IMR-90 (cell line): ENCODE measurements around the gene ADAMTS12. TPM values are rescaled to one million over a fixed set of nuclear protein-coding genes. Genes with fewer than 3 reads are reported as not detected.

ENCODE experiments used
- ATAC-seq: fragments of 200-7000 bp; cut with Tn5 transposase; 2 replicates; pipeline ENCODE4 v1.9.1; 2020; ENCODE audit warnings: low read depth, mild to moderate bottlenecking, moderate library complexity
- BruUV-seq: library from RNA; stranded (reverse); fragments of 400-500 nt; replicated peaks from 2 replicates; lab custom pipeline; 2021; lab: Mats Ljungman, UMichigan
- CTCF ChIA-PET: fragments of 300-600 bp; formaldehyde crosslinking; extraction: SDS; loops from one replicate; lab custom pipeline; 2021; ENCODE audit warnings: antibody characterized with exemption; lab: Yijun Ruan, JAX
- POLR2A ChIA-PET: fragments of 300-600 bp; sonication (Branson Sonifier 250); formaldehyde crosslinking; loops from one replicate; lab custom pipeline; 2022; ENCODE audit warnings: antibody characterized with exemption; ENCODE audit not compliant: unreplicated experiment; lab: Charles Lee
- DNase-seq: peaks from one replicate; pipeline ENCODE4 v3.0.0; 2013
- H2AFZ ChIP-seq: replicated peaks from 2 replicates; pipeline ENCODE3; 2013; ENCODE audit warnings: low read length, mild to moderate bottlenecking; ENCODE audit not compliant: poor library complexity
- H2AK5ac ChIP-seq: 2 replicates; pipeline ENCODE4 v1.6.1; 2013; ENCODE audit warnings: low read depth, low read length, inconsistent platforms
- H2AK9ac ChIP-seq: replicated peaks from 2 replicates; pipeline ENCODE3; 2013; ENCODE audit warnings: mild to moderate bottlenecking, low read depth, low read length, moderate library complexity; ENCODE audit not compliant: poor library complexity
- H2BK120ac ChIP-seq: 2 replicates; pipeline ENCODE4 v1.6.1; 2013; ENCODE audit warnings: low read depth, low read length, inconsistent platforms
- H2BK15ac ChIP-seq: 3 replicates; pipeline ENCODE4 v1.6.1; 2013; ENCODE audit warnings: low read depth, low read length, inconsistent platforms
- H2BK20ac ChIP-seq: 2 replicates; pipeline ENCODE4 v1.6.1; 2013; ENCODE audit warnings: low read depth, mild to moderate bottlenecking, inconsistent platforms, low read length, moderate library complexity
- H2BK5ac ChIP-seq: 2 replicates; pipeline ENCODE4 v1.6.1; 2013; ENCODE audit warnings: mild to moderate bottlenecking, low read depth, low read length, inconsistent platforms; ENCODE audit not compliant: poor library complexity, severe bottlenecking
- H3K14ac ChIP-seq: replicated peaks from 2 replicates; pipeline ENCODE4 v1.6.1; 2013; ENCODE audit warnings: low read depth, low read length, inconsistent platforms
- H3K18ac ChIP-seq: 2 replicates; pipeline ENCODE4 v1.6.1; 2013; ENCODE audit warnings: low read depth, low read length, control low read depth
- H3K23ac ChIP-seq: 2 replicates; pipeline ENCODE4 v1.6.1; 2013; ENCODE audit warnings: low read depth, low read length, inconsistent platforms
- H3K27ac ChIP-seq: 2 replicates; pipeline ENCODE4 v1.5.1; 2013; ENCODE audit warnings: mild to moderate bottlenecking, control low read depth, low read length; ENCODE audit not compliant: insufficient read depth
- H3K27me3 ChIP-seq: 2 replicates; pipeline ENCODE4 v1.6.1; 2013; ENCODE audit warnings: low read length; ENCODE audit not compliant: control insufficient read depth, insufficient read depth
- H3K36me3 ChIP-seq: 2 replicates; pipeline ENCODE4 v1.6.1; 2013; ENCODE audit warnings: low read length, mixed read lengths; ENCODE audit not compliant: control insufficient read depth, insufficient read depth
- H3K4ac ChIP-seq: 2 replicates; pipeline ENCODE4 v1.6.1; 2013; ENCODE audit warnings: low read depth, low read length, inconsistent platforms
- H3K4me1 ChIP-seq: 2 replicates; pipeline ENCODE4 v1.6.1; 2013; ENCODE audit warnings: low read length, mixed read lengths; ENCODE audit not compliant: control insufficient read depth, insufficient read depth
- H3K4me2 ChIP-seq: 2 replicates; pipeline ENCODE4 v1.6.1; 2013; ENCODE audit warnings: low read depth, mild to moderate bottlenecking, control low read depth, low read length, moderate library complexity
- H3K4me3 ChIP-seq: 2 replicates; pipeline ENCODE4 v1.5.1; 2013; ENCODE audit warnings: low read depth, mild to moderate bottlenecking, control low read depth, low read length, moderate library complexity; ENCODE audit not compliant: insufficient read depth
- H3K56ac ChIP-seq: 2 replicates; pipeline ENCODE4 v1.6.1; 2013; ENCODE audit warnings: low read length, inconsistent platforms; ENCODE audit not compliant: insufficient read depth; ENCODE audit errors: extremely low read depth
- H3K79me1 ChIP-seq, 2 experiments: 2 replicates each; pipeline ENCODE4 v1.6.1; 2013; ENCODE audit warnings: low read length in 2 of 2, inconsistent platforms in 1 of 2, low read depth in 1 of 2
- H3K9ac ChIP-seq: 2 replicates; pipeline ENCODE4 v1.6.1; 2013; ENCODE audit warnings: low read depth, low read length, control low read depth
- H3K9me1 ChIP-seq: 2 replicates; pipeline ENCODE4 v1.6.1; 2013; ENCODE audit warnings: low read length, inconsistent platforms; ENCODE audit not compliant: insufficient read depth
- H3K9me3 ChIP-seq: 2 replicates; pipeline ENCODE4 v1.6.1; 2013; ENCODE audit warnings: low read length; ENCODE audit not compliant: control insufficient read depth, insufficient read depth
- H4K20me1 ChIP-seq: 2 replicates; pipeline ENCODE4 v1.6.1; 2013; ENCODE audit warnings: low read length, inconsistent platforms; ENCODE audit not compliant: insufficient read depth
- H4K5ac ChIP-seq: 2 replicates; pipeline ENCODE4 v1.6.1; 2013; ENCODE audit warnings: mild to moderate bottlenecking, low read depth, low read length, control low read depth
- H4K8ac ChIP-seq, 2 experiments: 2 replicates each; pipeline ENCODE4 v1.6.1; 2013; ENCODE audit warnings: low read depth in 2 of 2, low read length in 2 of 2, control low read depth in 1 of 2, inconsistent platforms in 1 of 2
- H4K91ac ChIP-seq: 2 replicates; pipeline ENCODE4 v1.6.1; 2013; ENCODE audit warnings: low read depth, low read length, inconsistent platforms; ENCODE audit not compliant: insufficient read depth
- BHLHE40 ChIP-seq: fragments of 150-350 bp; IDR thresholded peaks from 2 replicates; pipeline ENCODE4 v1.6.1; 2016; ENCODE audit warnings: mild to moderate bottlenecking, low read depth, low read length
- FOS ChIP-seq: fragments of 150-350 bp; IDR thresholded peaks from 2 replicates; pipeline ENCODE4 v1.6.1; 2016; ENCODE audit warnings: low read depth, low read length
- MAFK ChIP-seq: IDR thresholded peaks from 2 replicates; pipeline ENCODE4 v1.6.1; 2012; ENCODE audit warnings: low read depth, low read length, improper control_type of control experiment
- NFE2L2 ChIP-seq: fragments of 150-350 bp; IDR thresholded peaks from 2 replicates; pipeline ENCODE4 v1.6.1; 2016; ENCODE audit warnings: low read depth, mild to moderate bottlenecking, low read length
- RFX5 ChIP-seq: IDR thresholded peaks from 2 replicates; pipeline ENCODE4 v1.8.0; 2012; ENCODE audit warnings: low read depth, mild to moderate bottlenecking, low read length, moderate library complexity
- SMC3 ChIP-seq: fragments of 150-350 bp; IDR thresholded peaks from 2 replicates; pipeline ENCODE4 v1.6.1; 2016; ENCODE audit warnings: low read depth, mild to moderate bottlenecking, antibody characterized with exemption, low read length, moderate library complexity
- WGBS, 2 experiments: methylation state at CpG; one replicate each; pipeline versions ENCODE4 v1.1.5 to v1.1.7; 2013; ENCODE audit warnings: missing lambda C conversion rate in 2 of 2; ENCODE audit not compliant: insufficient read length in 1 of 2; ENCODE audit errors: extremely low coverage in 2 of 2; 5-methylcytosine and 5-hydroxymethylcytosine counted together
- dilution Hi-C: fragments of 300-500 bp; cut with HindIII; formaldehyde crosslinking; loops from one replicate; pipeline ENCODE4 v1.14.3; 2018; ENCODE audit warnings: low sequenced_read_pairs; ENCODE audit not compliant: unreplicated experiment
- in situ Hi-C: fragments of 300-500 bp; cut with MboI; formaldehyde crosslinking; loops from 3 replicates; pipeline ENCODE4 v1.14.3; 2019; ENCODE audit warnings: low sequenced_read_pairs, inconsistent platforms, mixed read lengths
- intact Hi-C: fragments of 100-400 bp; cut with micrococcal nuclease; formaldehyde crosslinking; loops from 2 replicates; pipeline ENCODE4 v1.10.0; 2022
- polyA plus RNA-seq, 3 experiments: library from polyadenylated mRNA; depleted of rRNA; stranded (reverse); fragments of >200 nt; gene quantifications; 2 replicates each; pipeline ENCODE4 v1.2.3, GENCODE V29; 2012; ENCODE audit warnings: low replicate concordance in 1 of 3
- total RNA-seq: library from RNA; depleted of rRNA; stranded (reverse); fragments of >200 nt; gene quantifications from 2 replicates; pipeline ENCODE4 v1.2.3, GENCODE V29; 2012

ADAMTS12 gene
- total and polyA plus RNA-seq, 2 of the 4 experiments (the other 2 are of a cell fraction), result 27.3 to 51.3 TPM

GRCh38 chr5:33690374-33691135 lies 201.2 kb downstream of the ADAMTS12 start (continued):
- no peak for TF ChIP-seq SMC3

- WGBS, 2 experiments, result 88% methylated on average over 2 of the region's 4 CpGs; no CpG with 5 or more reads in 1 of the 2 experiments
Observed at GRCh38 chr5:33688526-33688925, 203.3 kb downstream of the ADAMTS12 start.

More at GRCh38 chr5:33688526-33688925, 203.3 kb downstream of the ADAMTS12 start:
- H3K27ac ChIP-seq, result no peak overlapping the region
- H2BK20ac ChIP-seq, result no peak overlapping the region
- H3K9me3 ChIP-seq, result no peaks in the 10 kb centered on the region; the same call in 1 of the 2 replicates
- no peak overlapping the region for H2AK5ac ChIP-seq
- H2AK9ac ChIP-seq, result no peak overlapping the region
- no peak overlapping the region for H2BK15ac ChIP-seq
- dilution Hi-C loops (no loop called here), intact Hi-C loops (no loop called here), in situ Hi-C loops (no loop called here)
- no peak for TF ChIP-seq NFE2L2
- no peak for TF ChIP-seq FOS
- no peak for TF ChIP-seq SMC3
- no peak for TF ChIP-seq BHLHE40
- TF ChIP-seq RFX5, result no peak
- TF ChIP-seq MAFK, result no peak
- H3K9me1 ChIP-seq, result 0 out of 2 replicates have a peak, but pooled peaks cover 3% of the 10 kb centered on the region
- H3K4ac ChIP-seq, result no peak overlapping the region
- no peak overlapping the region for H3K23ac ChIP-seq
- no peak overlapping the region for H3K56ac ChIP-seq
- POLR2A ChIA-PET, result no interaction called here
- H4K20me1 ChIP-seq, result no peaks in the 10 kb centered on the region
- no peak overlapping the region for H4K91ac ChIP-seq
- ATAC-seq (no peak), DNase-seq (no peak)
- no peak overlapping the region for H2BK5ac ChIP-seq
- no peak overlapping the region for H3K4me2 ChIP-seq
- H3K4me1 ChIP-seq, result peaks cover 3% of the 10 kb centered on the region; the same call in 1 of the 2 replicates
- H4K8ac ChIP-seq, result no peak overlapping the region
- no peak overlapping the region for H3K9ac ChIP-seq
- H3K18ac ChIP-seq, result no peak overlapping the region
- H3K79me1 ChIP-seq, result peaks cover 0 to 8% of the 10 kb centered on the region in 2 experiments; a peak in 2 of 4 replicates
- H2AFZ ChIP-seq, result no peak overlapping the region
- H3K4me3 ChIP-seq, result no peak overlapping the region
- no peak overlapping the region for H2BK120ac ChIP-seq
- no peaks in the 10 kb centered on the region for H3K27me3 ChIP-seq
- no peak overlapping the region for H3K14ac ChIP-seq
- no TSS peak for BruUV-seq
- H4K5ac ChIP-seq, result no peak overlapping the region
- CTCF ChIA-PET, result interaction anchor here (1.1 kb wide), 1 partner anchor 27 kb away, joined by 3 read pairs; no protein-coding TSS in a partner anchor
- H3K36me3 ChIP-seq, result no peaks in the 10 kb centered on the region
